Panc1 (cell line): ENCODE data around the gene LRRC74B.

Experiments used
- CTCF ChIP-seq: fragments of 450-650 bp; IDR thresholded peaks from 2 replicates; pipeline ENCODE4 v1.5.1; 2017; ENCODE audit warnings: mild to moderate bottlenecking
- POLR2AphosphoS5 ChIP-seq: IDR thresholded peaks from 2 replicates; pipeline ENCODE4 v1.6.1; 2012; ENCODE audit warnings: mild to moderate bottlenecking, low read depth, low read length, moderate library complexity
- REST ChIP-seq, 2 experiments: IDR thresholded peaks; 2 replicates each; pipeline ENCODE4 v1.6.1; 2011 to 2012; ENCODE audit warnings: low read depth in 2 of 2, control low read depth in 1 of 2, low read length in 1 of 2, mild to moderate bottlenecking in 1 of 2, moderate library complexity in 1 of 2; ENCODE audit not compliant: insufficient read depth in 1 of 2
- SIN3A ChIP-seq: IDR thresholded peaks from 2 replicates; pipeline ENCODE4 v1.6.1; 2012; ENCODE audit warnings: low read depth, mild to moderate bottlenecking, low read length, moderate library complexity, borderline replicate concordance; ENCODE audit not compliant: insufficient read depth
- TCF7L2 ChIP-seq: IDR thresholded peaks from 2 replicates; pipeline ENCODE4 v1.6.1; 2011; ENCODE audit warnings: mild to moderate bottlenecking, low read depth, low read length, inconsistent platforms

DNA sequence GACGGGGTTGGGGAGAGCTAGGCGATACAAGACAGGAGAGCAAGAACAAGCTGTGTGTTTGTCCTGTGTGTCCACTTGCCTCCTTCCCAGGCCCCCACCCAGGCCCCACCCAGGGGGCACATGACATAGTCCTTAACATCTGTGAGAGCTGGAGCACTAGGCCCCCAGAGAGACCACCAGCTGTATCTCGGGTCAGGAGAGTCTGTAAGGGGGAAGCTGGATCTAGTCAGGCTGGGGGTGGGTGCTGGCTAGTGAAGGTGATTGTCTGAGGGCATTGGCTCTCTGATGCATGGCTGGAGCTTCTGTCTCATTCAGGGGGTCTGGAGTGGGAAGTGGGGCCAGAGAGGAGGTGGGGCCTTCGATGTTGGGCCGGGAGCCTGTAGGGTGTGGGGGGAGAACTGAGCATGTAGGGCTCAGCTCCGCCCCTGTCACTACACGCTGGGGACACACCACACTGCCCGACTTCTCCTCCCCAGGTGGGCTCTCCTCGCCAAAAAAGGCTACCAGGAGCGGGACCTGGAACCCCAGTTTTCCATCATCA is 30.2 kb upstream of the LRRC74B start:
- TF ChIP-seq CTCF (no peak), TCF7L2 (no peak), POLR2AphosphoS5 (no peak), REST (IDR thresholded peaks at IDR 0.05; ENCODE audit: insufficient read depth in 1 of 2, low read depth in 2 of 2, low read length in 1 of 2) (no peak), SIN3A (no peak)
